ENCODE measurements around the gene MED13L. TPM values are rescaled to one million over a fixed set of nuclear protein-coding genes. Genes with fewer than 3 reads are reported as not detected.
A peak's percentile ranks its signal among the peaks of the same experiment; 100 is the strongest.

Gene MED13L
- total RNA-seq, 4 donors from 2014 or later: 173 to 222 (median 192) TPM

DNA sequence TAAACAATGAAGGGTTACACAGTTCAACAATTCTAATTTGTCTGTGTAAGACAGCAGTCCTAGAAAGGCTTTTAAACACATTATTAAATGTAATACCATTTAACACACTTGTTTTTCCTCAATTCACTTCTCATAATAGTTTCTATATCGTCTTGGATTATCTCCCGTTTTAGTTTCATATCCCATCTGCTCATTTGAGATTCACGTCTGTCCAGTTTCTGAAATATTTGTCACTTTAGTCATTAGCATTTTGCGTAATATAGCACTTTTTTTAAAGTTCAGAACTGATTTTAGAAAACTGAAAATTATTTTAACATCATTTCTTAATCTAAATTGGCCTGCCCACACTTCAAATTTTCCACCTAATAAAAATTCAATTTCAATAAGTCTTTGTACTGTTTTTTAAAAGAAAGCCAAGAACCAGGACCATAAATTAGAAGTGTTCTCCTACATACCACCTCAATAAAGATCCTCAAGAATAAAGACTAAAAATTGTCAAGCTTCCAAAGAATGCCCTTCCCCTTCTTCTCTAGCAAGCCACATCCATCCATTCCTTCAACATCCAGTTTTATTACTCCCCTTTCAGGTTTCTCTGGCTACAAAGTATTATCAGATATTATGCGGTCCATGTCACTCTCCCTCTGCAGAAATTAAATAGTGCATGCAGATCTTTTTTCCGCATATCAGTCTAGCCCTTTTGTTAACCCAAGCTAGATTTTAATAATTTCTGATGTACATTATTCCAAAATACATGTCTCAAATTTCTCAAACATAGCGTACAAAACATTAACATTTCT lies 11.9 kb downstream of the MED13L start:
- H3K27me3 ChIP-seq: no peaks in the 10 kb centered on the region

DNA sequence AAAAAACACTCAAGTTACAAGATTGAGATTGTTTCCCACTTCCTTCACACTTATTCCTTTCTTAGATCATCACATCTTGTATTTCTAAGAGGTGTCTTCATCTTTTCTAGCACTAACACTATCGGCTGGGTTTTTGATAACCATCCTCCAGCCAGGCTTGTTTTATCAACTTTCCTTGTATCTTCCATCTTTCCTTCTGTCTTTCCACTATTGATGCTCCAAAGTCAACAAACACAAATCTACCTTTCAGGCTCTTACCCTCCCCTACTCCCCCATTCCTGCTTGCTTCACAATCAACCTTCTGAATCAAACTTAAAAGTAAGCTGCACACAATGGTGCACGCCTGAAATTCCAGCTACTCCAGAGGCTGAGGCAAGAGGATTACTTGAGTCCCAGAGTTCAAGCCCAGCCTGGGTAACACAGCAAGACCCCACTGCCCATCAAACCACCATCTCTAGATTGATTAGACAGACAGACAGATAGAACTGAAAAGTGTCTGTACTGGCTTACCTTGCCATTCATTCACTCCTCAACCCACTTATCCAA lies 12.9 kb downstream of the MED13L start:
- Histone ChIP-seq H3K4me3 (no peak overlapping the region), H3K4me1 (peaks cover 39 to 97% (median 46%) of the 10 kb centered on the region in 3 donors), H3K9me3 (no peaks in the 10 kb centered on the region), H3K27ac (no peak overlapping the region), H3K27me3 (no peaks in the 10 kb centered on the region), H3K36me3 (no peaks in the 10 kb centered on the region)
- no peak for TF ChIP-seq EP300 (IDR thresholded peaks at IDR 0.05)
- no peak for TF ChIP-seq POLR2A (IDR thresholded peaks at IDR 0.05)
- TF ChIP-seq, protein P1, sequence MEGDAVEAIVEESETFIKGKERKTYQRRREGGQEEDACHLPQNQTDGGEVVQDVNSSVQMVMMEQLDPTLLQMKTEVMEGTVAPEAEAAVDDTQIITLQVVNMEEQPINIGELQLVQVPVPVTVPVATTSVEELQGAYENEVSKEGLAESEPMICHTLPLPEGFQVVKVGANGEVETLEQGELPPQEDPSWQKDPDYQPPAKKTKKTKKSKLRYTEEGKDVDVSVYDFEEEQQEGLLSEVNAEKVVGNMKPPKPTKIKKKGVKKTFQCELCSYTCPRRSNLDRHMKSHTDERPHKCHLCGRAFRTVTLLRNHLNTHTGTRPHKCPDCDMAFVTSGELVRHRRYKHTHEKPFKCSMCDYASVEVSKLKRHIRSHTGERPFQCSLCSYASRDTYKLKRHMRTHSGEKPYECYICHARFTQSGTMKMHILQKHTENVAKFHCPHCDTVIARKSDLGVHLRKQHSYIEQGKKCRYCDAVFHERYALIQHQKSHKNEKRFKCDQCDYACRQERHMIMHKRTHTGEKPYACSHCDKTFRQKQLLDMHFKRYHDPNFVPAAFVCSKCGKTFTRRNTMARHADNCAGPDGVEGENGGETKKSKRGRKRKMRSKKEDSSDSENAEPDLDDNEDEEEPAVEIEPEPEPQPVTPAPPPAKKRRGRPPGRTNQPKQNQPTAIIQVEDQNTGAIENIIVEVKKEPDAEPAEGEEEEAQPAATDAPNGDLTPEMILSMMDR (IDR thresholded peaks at IDR 0.05): no peak
- no peak for TF ChIP-seq POLR2AphosphoS5 (IDR thresholded peaks at IDR 0.05)
- WGBS, 2 donors (ENCODE audit: low coverage in 1 of 2): 22 to 47% methylated on average over 1 of the region's 2 CpGs
- ATAC-seq: no peak

More for the DNA sequence above, 11.9 kb downstream of the MED13L start:
- no peak for ATAC-seq
- H3K9me3 ChIP-seq: no peaks in the 10 kb centered on the region
- 64 to 76% methylated on average over 7 of the region's 7 CpGs for WGBS, 2 donors (ENCODE audit: low coverage in 1 of 2)
- H3K4me3 ChIP-seq: no peak overlapping the region
- no peak overlapping the region for H3K27ac ChIP-seq
- H3K36me3 ChIP-seq: no peaks in the 10 kb centered on the region
- TF ChIP-seq, protein P1 (IDR thresholded peaks at IDR 0.05): no peak
- TF ChIP-seq EP300 (IDR thresholded peaks at IDR 0.05) (no peak), POLR2A (IDR thresholded peaks at IDR 0.05) (no peak), POLR2AphosphoS5 (IDR thresholded peaks at IDR 0.05) (no peak)
- H3K4me1 ChIP-seq: peaks cover 43 to 97% (median 46%) of the 10 kb centered on the region in 3 donors

DNA sequence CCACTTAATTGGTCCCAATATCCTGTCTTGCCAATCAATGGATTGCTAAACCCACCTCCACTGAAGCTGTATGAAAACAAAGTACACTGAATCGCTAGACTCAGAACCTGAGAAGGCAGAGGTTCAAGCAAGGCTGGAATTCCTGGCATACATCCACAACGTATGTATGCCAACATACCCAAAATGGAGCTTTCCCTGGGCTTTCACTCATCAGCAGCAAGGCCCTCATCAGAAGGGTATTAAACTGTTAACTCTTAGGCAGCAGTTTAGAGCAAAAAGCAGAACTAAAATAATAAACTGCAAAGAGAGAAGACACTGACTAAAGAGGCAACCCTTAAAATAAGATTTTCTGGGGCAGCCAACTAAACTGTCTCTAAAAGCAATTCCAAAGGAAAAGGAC lies 13.6 kb downstream of the MED13L start:
- 25 to 26% methylated on average over 2 of the region's 2 CpGs for WGBS, 2 donors (ENCODE audit: low coverage in 1 of 2)
- Histone ChIP-seq H3K27me3 (no peaks in the 10 kb centered on the region), H3K4me3 (no peak overlapping the region), H3K9me3 (no peaks in the 10 kb centered on the region), H3K27ac (peak overlapping the region in 1 of 4 donors; percentile 15), H3K36me3 (no peaks in the 10 kb centered on the region), H3K4me1 (peaks cover 39 to 98% (median 46%) of the 10 kb centered on the region in 3 donors)
- ATAC-seq: no peak
- TF ChIP-seq POLR2A (IDR thresholded peaks at IDR 0.05) (no peak), EP300 (IDR thresholded peaks at IDR 0.05) (no peak), POLR2AphosphoS5 (IDR thresholded peaks at IDR 0.05) (no peak)
- TF ChIP-seq, protein P1 (IDR thresholded peaks at IDR 0.05): no peak

DNA sequence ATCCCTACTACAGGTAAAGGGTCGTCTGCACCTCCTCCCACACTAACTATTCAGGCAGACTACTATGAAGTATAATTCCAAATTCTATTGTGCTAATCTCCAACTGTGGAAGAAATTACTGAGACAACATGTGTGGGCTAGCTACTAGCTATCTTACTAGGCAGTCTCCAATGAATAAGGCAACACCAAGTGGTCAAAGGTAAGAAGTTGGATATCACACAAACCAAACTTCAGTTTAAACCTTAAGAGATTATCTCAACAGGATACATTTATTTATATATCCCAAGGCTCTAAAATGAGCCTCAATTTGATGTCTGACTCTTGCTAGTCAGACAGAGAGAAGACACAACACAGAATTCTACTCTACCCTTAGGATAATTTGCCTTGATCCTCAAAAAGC lies 14.1 kb downstream of the MED13L start:
- Histone ChIP-seq H3K27me3 (no peaks in the 10 kb centered on the region), H3K9me3 (no peaks in the 10 kb centered on the region), H3K36me3 (no peaks in the 10 kb centered on the region), H3K27ac (peak overlapping the region in 1 of 4 donors; percentile 15), H3K4me3 (no peak overlapping the region), H3K4me1 (peaks cover 39 to 100% (median 46%) of the 10 kb centered on the region in 3 donors)
- no peak for ATAC-seq
- WGBS, 2 donors (ENCODE audit: low coverage in 1 of 2): 30 to 33% methylated on average over 1 of the region's 1 CpG
- TF ChIP-seq, protein P1 (IDR thresholded peaks at IDR 0.05): no peak

DNA sequence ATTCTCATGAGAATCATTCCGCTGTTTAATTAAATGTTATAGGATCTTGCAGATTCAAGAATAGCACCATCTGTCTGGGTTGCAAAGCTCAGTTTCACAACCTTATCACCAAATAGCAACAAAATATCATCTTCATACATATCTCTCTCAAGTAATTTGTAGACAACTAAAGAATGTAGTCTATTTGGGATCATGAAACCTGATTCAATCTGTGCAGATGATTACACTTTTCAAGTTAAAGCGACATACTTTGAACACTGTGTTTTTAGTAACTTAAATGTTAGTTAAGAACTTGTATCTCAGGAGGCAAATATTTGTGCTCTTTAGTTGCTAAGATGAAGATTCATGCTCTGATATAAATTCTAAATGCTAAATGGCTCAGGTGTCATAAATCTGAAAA lies 14.8 kb downstream of the MED13L start:
- ATAC-seq: no peak
- WGBS, 2 donors (ENCODE audit: low coverage in 1 of 2): 22 to 79% methylated on average over 2 of the region's 2 CpGs
- H3K27ac ChIP-seq: no peak overlapping the region

More for the DNA sequence above, 14.8 kb downstream of the MED13L start:
- H3K9me3 ChIP-seq: no peaks in the 10 kb centered on the region
- H3K4me1 ChIP-seq: peaks cover 39 to 100% (median 47%) of the 10 kb centered on the region in 3 donors
- H3K27me3 ChIP-seq: no peaks in the 10 kb centered on the region
- no peak overlapping the region for H3K4me3 ChIP-seq
- TF ChIP-seq POLR2AphosphoS5 (IDR thresholded peaks at IDR 0.05) (no peak), EP300 (IDR thresholded peaks at IDR 0.05) (no peak), POLR2A (IDR thresholded peaks at IDR 0.05) (no peak)
- TF ChIP-seq, protein P1 (IDR thresholded peaks at IDR 0.05): no peak
- no peaks in the 10 kb centered on the region for H3K36me3 ChIP-seq
